HG02571 (cell line): ENCODE results near the gene FGF14.

Source experiments
- ATAC-seq: cut with Tn5 transposase; IDR thresholded peaks from one replicate; pipeline ENCODE4 v1.9.1; 2021; ENCODE audit warnings: mild to moderate bottlenecking, moderate library complexity; ENCODE audit not compliant: unreplicated experiment

Gene FGF14

DNA sequence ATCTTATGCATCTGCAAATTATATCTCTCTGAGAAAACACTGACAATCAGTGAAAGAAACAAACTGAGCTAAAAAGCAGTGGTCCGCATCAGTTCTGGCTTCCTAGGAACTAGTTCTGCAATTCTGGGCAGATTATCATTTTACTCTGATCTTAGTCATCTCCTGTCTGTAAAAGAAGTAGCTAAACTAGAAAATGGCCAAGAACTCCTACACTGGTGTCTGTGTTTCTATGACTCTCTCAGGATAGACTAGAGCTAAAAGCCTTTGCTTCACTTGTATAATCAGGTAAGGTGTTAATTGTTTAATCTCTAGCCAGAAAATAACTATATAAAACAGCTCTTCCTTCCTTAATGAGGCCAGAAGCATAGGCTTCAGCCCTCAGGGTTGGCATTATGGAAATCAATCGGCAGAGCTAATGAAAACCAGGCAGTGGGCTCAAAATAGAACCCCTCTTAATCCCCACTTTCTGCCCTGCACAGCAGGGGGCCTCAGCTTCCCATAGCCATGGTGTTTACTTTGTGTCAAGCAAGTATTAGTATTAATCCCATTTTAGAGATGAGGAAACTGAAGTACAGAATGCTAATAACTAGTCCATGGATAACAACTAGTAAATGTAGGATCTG is 459.2 kb downstream of the FGF14 start:
- no peak for ATAC-seq

DNA sequence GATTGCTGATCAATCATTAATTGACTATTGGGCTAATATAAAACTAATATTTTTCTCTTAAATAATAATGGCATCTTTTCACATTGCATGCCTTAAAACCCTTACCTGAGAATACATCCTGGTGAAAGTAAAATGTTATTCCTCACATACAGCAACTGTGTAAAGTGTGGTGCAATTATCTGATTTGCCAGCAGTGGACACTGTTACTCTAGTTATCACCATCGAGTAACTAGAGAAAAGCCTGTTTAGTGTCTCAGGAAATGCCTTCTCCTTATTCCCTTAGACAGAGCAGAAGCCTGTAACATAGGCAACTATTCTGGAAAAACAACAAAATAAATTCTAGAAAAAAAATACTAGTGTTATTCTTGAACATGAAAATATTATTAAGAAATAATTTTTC is 459.8 kb downstream of the FGF14 start:
- no peak for ATAC-seq

DNA sequence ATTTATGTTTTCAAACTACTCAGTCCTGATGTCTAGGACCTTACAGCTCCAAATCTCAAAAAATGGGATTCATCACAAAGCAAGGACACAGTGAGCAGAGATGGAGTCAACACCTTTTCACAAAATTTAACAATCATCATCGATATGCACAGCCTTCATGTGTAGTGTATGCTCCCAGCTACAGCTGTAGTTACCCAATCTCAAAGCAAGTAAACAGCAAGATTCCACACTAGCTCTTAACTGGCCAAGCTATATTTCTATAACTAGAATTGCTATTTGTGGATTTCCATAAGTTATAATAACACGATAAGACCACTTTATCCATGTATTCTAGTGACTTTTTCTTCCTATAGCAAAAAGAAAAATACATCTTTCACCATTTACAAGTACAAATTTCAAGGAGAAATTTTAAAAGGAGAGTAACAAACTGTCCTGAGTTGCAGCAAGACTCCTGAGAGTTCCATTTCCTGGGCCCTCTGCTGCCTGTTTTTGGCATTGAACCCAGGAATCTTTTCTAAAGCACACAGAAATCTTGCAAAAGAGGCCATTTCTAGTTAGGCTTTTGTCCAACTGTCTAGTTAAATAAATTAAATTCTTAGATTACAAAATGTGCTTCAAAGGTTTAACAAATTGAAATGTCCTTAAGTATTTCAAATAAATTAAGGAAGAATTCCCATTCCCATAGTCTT is 460.6 kb downstream of the FGF14 start:
- ATAC-seq = no peak

DNA sequence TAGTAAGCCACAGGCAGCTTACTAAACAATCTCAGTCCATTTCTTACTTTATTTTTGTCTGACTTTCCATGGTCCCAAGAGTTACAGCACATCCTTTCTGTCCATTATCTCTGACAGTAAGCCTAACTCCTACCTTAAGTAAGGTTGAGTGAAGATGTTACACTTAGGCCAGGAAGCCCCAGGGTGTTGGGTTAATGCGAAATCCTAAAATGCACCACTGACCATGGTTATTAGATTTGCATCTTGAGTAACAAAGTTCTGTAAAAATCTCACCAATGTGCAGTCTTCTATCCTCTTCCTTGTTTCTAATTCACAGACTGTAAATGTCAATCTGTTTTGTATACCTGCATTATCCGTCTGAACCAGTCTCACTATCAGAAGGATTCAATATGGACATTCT is 462.5 kb downstream of the FGF14 start:
- ATAC-seq = no peak

DNA sequence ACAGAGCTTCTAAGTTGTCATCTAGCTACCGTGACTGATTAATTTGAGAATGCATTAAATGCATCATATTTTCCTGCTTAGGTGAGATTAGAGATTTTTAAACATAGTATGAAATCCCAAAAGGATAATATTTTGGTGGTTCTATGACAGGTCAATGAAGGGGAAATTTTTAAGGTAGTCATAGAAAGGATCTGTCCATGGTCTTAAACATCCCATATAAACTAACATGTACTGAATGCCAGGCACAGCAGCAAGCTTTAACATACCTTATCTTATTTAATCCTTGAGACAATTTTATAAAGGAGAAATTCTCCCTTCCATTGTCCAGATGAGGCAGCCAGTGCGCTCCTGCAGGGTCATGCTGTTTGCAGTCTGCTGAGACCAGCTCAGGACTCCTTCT is 466.0 kb downstream of the FGF14 start:
- no peak for ATAC-seq

DNA sequence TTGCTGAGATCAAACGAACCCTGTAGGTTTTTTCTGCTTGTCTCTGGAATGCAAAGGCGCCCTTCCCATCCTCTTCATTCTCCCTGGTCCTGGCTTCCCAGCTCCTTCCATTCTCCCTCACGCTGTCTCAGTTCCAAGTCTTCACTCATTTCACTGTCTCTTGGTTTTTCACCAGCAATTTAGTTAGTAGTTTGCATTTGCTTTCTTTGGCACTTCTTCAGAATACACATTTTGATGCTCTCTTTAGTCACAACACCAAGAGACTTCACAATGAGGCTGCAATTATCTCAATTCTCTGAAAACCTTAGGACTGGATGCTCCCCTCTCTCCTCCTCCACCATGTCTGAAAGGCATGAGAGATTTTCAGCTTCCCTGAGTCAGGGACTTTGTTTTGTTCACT is 470.7 kb downstream of the FGF14 start:
- ATAC-seq = no peak

DNA sequence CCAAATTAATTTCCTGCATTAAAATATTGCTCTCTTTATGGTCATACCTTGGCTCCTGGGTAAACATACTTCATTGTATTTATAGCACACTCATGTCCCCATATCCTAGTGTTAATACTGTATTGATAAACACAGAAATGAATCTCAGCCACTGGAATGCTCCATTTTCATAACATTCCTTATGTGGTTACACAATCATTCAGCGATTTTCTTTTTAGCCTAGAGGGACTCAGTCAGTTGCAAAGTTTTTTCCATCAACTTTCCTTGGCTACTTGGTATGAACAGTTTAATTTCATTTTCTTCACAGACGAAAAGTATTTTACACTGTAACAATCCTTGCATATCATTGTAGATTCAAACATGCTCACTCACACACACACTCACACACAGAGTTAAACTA is 471.5 kb downstream of the FGF14 start:
- no peak for ATAC-seq

DNA sequence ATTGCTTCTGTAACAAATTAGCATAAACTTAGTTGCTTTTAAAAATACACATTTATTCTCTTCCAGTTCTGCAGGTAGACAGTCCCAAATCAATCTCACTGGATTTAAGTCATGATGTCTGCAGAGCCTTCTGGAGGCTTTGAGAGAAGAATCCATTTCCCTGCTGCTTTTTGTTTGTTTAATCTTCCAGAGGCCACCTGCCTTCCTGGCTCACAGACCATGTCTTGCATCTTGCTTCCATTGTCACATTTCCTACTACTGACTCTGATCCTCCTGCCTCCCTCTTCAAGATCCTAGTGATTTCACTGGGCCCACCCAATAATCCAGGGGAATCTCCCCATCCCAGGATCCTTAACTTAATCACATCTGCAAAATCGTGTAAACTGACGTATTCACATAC is 476.1 kb downstream of the FGF14 start:
- no peak for ATAC-seq

DNA sequence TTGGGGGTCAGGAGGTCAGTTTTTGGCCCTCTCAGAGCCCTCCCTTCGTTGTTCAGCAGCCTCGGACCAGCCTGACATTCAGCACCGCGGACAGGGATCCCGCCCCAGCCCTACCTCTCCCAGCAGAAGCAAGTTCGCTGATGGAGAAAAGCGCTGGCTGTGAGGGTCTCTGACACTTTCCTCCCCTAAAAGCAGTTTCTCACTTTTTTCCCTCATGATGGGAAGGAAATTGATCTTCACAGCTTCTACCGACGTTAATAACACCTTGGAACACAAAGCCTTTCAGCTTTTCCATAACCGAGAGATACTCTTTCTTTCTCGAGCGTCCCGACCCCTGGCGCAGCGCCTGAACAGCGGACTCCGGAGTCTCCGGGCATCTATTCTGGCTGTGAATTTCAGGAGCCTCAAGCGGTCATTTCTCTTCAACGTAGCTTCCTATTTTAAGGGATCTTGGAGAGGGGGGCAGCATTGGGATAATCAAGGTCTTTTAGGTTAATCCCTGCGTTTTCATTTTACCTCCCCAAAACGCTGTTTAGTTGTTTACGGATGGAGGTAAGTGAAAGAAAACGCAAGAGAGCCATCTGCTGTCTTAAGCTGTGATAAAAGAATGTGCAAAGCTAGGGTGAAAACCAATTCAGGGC is 482.2 kb downstream of the FGF14 start:
- ATAC-seq = no peak

DNA sequence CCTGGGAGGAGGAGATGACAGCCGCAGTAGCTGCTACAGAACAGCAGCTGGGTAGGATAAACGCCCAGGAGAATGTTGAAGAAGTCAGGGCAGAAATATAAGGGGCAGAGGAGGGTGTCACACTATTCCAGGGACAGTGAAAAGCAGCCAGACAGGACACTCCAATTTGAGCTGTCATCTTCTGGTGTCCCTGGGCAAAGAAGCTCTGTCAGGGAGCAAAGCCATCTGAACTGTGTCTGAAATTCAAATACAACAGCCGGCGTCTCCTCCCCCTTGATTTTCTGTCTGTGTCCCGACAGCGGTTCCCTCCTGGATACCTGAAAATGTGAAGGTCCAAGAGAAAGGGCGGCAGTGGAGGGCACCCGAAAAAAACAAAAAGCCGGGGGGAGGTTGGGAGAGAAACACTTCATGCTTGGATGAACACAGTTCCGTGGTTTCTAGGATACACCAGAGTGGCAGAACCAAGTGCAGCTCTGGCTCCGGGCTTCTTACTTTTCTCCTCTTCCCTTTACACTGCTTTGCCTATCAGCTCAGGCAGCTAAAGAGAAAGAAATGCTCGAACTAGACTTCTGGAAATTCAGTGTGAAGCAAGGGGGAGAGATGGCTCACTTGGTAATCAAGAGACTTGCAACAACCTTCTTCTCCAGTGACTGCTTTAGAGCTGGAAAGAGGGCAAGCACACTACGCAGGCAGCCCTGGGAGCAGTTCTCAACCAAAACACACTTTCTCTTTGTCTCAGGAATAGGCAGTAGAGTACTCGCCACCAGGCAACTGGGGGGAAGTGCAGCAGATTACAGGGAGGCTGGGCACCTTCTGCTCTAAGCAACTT is 483.8 kb downstream of the FGF14 start:
- ATAC-seq = no peak

DNA sequence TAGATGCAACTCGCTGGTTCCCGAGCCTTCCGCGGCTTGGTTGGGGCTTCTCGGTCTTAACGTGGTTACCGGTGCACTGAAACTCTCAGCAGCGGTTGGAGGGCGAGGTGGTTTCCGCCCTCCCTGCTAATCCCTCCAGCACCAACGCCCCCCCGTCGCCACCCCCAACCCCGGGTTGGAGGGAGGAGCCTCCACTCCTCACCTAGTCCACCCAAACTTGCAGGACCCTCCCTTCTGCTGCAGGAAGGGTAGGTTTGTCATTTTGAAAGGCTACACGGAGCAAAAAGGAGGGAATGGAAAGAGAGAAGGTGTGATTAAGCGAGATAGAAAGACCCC is 484.4 kb downstream of the FGF14 start:
- no peak for ATAC-seq

DNA sequence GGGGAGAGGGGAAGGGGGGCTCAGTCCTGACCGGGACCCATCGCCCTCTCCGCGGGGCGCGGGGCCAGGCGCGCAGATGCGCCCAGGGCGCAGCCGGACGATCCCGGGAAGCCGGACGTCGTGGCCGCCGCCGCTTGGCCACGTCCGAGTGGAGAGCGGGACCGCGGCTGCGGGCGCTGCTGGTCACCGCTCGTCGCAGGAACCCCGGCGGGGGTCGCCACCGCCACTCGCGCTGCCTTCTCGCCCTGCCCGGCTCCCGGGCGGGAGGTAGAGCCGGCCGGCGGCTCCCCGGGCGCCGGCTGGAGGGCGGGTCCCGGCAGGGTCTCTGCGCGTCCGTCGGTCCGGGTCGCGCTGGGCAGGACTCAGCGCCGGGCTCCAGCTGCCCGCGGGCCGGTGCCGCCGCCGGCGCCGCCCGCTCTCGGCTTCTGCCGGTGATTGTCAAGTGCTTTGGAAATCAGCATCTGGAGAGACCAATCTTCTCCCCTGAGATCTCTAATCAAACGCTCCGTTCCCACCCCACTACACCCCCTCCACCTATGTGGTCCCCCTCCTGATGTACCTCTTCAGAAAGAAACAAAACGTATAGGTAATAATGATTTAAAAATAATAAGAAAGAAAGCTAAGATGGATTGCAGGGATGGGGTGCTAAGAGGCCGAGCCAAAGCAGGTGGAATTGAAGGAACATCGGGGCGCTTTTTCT is 484.9 kb downstream of the FGF14 start:
- no peak for ATAC-seq

DNA sequence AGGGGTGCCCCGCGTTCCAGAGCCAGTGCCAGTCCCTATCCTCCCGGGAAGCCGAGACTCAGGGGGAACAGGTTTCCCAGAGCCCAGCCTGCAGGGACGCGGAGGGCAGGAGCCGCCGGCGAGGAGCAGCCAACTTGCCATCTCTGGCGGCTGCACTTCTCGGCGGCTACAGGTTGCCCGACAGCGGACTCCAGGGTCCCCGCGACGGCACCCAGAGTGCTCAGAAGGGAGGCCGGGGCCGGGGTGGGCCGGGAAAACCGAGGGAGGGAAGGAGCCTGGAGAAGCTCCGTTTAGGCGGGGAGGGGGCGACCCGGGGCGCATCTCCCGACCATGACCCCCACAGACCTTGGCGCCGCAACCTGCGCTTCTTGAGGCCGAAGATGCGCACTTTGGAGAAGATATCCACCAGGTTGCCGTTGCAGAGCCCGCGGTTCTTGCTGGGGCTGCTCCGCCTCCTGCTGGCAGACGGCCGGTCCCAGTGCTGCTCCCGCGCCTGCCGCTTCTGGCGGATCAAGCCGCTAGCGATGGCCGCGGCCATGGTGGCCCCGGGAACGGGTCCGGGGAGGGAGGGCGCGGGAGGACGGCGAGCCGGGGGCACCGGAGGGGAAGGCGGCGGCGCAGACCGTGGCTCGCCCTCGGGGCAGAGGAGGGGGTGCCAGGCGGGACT is 485.6 kb downstream of the FGF14 start:
- no peak for ATAC-seq

DNA sequence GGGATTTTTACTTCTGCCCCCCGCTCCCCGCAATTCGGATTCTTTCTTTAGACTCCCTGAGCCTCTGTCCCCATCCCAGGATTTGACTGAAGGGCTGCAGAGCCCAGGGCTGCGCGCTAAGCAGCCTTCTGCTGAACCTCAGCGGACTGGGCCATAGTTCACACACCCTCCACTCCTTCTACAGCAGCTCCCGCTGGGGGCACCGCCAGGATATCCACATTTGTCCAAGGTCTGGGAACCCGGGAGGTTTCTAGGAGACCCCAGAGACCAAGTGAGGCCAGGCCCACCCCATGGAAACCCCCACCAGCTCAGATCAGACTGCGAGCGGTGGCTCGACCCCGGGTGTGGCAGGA is 486.1 kb downstream of the FGF14 start:
- ATAC-seq = no peak

DNA sequence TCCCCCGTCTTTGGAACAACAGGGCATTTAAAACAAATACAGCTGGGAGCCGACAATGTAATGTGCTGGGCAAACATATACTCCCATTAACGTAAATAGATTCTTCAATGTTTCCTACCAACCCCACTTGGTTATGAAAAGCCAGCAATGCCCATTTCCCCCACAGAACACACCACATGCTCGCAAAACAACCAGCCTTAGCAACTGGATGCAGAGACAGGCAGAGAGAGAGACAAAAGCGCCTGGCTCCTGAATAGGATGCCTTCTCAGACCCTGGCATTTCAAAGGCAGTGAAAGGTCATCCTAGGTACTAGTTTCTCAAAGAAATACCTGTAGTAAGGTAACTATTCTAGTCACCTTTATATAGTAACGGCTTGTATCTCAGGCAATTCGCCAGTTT is 486.5 kb downstream of the FGF14 start:
- no peak for ATAC-seq

DNA sequence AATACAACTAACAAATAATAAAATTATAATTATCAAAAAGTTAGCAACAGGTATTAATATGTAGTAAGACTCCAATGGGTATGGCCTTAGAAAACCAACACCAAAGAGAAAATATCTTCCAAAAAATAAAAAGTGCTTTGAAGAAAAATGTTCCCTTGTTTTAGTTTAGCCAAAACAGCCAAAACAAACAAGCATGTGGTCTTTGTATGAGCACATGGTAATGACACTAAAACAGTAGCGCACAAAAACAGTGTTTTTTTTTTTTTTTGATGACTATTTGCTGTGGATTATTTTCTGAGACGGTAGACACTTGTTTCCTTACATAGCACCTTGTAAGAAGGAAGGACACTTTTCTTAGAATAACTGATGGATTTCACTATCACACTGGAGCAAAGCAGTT is 490.1 kb downstream of the FGF14 start:
- ATAC-seq = no peak

DNA sequence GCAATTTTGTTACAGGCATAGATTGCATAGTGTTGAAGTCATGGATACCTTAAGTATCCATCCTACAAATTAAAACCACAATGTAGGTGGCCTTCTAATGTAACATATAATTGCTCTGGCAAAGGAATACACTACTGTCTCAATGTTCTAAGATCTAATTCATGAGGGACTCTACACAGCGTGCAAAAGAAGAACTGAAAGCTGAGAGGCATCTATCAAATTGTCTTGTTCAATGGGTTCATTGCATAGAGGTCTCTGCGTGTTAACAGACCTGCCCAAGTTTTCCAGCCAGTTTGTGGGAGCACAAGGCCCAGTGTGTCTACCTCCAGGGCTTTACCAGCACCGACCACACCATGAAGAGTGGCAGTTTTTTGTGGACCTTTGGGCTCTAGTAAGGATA is 498.0 kb downstream of the FGF14 start:
- ATAC-seq = no peak

DNA sequence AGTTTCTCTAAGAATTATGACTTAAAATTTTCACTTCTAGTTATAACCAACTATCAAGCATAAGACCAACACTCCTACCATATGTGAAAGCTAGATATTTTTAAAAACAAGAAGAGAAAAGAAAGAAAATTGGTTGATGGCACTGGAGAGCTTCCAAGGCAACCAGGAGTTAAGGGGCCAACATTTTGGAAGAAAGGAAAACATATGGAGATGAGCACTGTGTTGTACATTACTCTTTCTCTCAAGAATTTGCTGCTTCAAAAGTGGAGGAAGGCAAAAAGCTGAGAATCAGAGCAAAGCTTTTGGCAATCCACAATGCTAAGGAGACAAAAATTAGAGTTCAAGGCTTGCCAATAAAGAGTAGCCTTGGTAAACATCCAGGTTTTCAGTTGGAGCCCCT is 503.2 kb downstream of the FGF14 start:
- ATAC-seq = no peak

DNA sequence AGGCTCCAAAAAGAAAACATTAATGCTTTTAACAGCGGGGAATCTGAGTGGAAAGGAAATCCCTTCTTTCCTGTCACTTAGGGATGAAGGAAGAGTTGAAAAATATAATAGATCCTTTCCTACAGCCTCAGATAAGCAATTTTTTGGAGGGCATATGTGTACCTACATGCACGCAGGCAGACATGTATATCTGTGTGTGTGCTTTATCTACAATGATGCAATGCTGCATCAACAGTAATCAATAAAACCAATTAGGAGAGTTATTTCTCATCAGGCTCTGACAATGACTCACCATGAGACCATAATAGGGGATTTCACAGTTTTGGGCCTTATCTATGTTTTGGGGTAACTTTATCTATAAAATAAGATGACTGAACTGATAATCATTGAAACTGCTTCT is 505.3 kb downstream of the FGF14 start:
- no peak for ATAC-seq

DNA sequence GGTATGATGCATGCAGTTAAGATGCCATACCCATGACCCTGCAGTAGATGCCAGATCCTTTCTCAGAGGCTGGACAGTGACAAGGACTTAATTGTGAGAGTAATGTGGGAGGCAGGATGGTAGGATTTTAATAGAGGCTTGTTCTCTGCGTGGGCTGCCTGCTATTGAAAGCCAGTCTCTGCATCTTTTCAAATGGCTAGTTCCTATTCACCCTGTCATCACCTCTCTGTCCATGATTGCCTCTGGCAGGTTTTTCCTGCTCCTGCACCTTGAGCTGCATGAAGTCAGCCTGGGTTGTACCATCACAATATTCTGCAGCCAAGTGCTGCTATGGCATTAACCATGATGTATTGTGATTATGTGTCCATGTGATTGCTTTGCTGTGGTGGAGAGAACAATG is 508.8 kb downstream of the FGF14 start:
- ATAC-seq = no peak

DNA sequence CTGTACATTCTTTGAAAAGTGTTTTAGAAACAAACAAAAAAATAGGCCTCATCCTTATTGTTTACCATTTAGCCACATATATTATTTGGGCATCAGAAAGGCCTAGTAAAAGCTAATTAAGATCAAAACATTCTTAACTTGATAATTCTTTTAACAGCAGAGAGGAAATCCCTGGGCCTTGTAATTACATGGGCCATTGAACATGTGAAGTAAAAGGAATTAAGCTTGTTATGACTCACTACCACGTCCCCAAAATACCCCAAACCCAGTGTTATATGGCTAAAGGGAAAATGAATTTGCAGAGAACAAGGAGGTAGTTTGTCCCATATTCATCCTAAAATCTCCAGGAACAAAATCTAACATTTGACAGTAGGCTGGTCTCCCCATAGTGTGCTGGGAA is 509.6 kb downstream of the FGF14 start:
- no peak for ATAC-seq
